ENCODE measurements around the gene CAPZB.

CAPZB gene

GRCh38 chr1:19466112-19466561, 19.2 kb downstream of the CAPZB start:
- H3K4me1 ChIP-seq (ENCODE audit: control insufficient read depth, insufficient read depth, low read length): peaks cover 48% of the 10 kb centered on the region
- DNase-seq (ENCODE audit: low read depth): no peak

GRCh38 chr1:19465650-19466049, 19.7 kb downstream of the CAPZB start:
- Histone ChIP-seq H3K36me3 (ENCODE audit: control insufficient read depth, insufficient read depth, low read length, severe bottlenecking) (peaks cover 5% of the 10 kb centered on the region), H3K4me1 (ENCODE audit: control insufficient read depth, insufficient read depth, low read length) (peaks cover 50% of the 10 kb centered on the region), H3K9me3 (ENCODE audit: control insufficient read depth, low read length) (no peaks in the 10 kb centered on the region)

More at GRCh38 chr1:19466112-19466561, 19.2 kb downstream of the CAPZB start:
- Histone ChIP-seq H3K27me3 (replicated peaks; ENCODE audit: control insufficient read depth, insufficient read depth, low read length) (no peaks in the 10 kb centered on the region), H3K36me3 (ENCODE audit: control insufficient read depth, insufficient read depth, low read length, severe bottlenecking) (peaks cover 9% of the 10 kb centered on the region), H3K9ac (ENCODE audit: low read length) (no peak overlapping the region), H3K9me3 (ENCODE audit: control insufficient read depth, low read length) (no peaks in the 10 kb centered on the region), H3K4me3 (ENCODE audit: low read length) (no peak overlapping the region)

GRCh38 chr1:19465123-19465522, 20.2 kb downstream of the CAPZB start:
- peaks cover 53% of the 10 kb centered on the region for H3K4me1 ChIP-seq (ENCODE audit: control insufficient read depth, insufficient read depth, low read length)
- H3K4me3 ChIP-seq (ENCODE audit: low read length): no peak overlapping the region
- peaks cover 3% of the 10 kb centered on the region for H3K36me3 ChIP-seq (ENCODE audit: control insufficient read depth, insufficient read depth, low read length, severe bottlenecking)
- DNase-seq (ENCODE audit: low read depth): no peak
- no peak overlapping the region for H3K9ac ChIP-seq (ENCODE audit: low read length)
- H3K27me3 ChIP-seq (replicated peaks; ENCODE audit: control insufficient read depth, insufficient read depth, low read length): no peaks in the 10 kb centered on the region
- no peaks in the 10 kb centered on the region for H3K9me3 ChIP-seq (ENCODE audit: control insufficient read depth, low read length)

More at GRCh38 chr1:19465650-19466049, 19.7 kb downstream of the CAPZB start:
- H3K9ac ChIP-seq (ENCODE audit: low read length): no peak overlapping the region
- H3K27me3 ChIP-seq (replicated peaks; ENCODE audit: control insufficient read depth, insufficient read depth, low read length): no peaks in the 10 kb centered on the region
- no peak for DNase-seq (ENCODE audit: low read depth)
- no peak overlapping the region for H3K4me3 ChIP-seq (ENCODE audit: low read length)

GRCh38 chr1:19464696-19465095, 20.6 kb downstream of the CAPZB start:
- no peak for DNase-seq (ENCODE audit: low read depth)
- Histone ChIP-seq H3K36me3 (ENCODE audit: control insufficient read depth, insufficient read depth, low read length, severe bottlenecking) (no peaks in the 10 kb centered on the region), H3K9ac (ENCODE audit: low read length) (no peak overlapping the region), H3K4me3 (ENCODE audit: low read length) (no peak overlapping the region), H3K27me3 (replicated peaks; ENCODE audit: control insufficient read depth, insufficient read depth, low read length) (no peaks in the 10 kb centered on the region), H3K4me1 (ENCODE audit: control insufficient read depth, insufficient read depth, low read length) (peaks cover 49% of the 10 kb centered on the region), H3K9me3 (ENCODE audit: control insufficient read depth, low read length) (no peaks in the 10 kb centered on the region)

GRCh38 chr1:19463504-19463803, 21.9 kb downstream of the CAPZB start:
- H3K9ac ChIP-seq (ENCODE audit: low read length): no peak overlapping the region
- H3K4me1 ChIP-seq (ENCODE audit: control insufficient read depth, insufficient read depth, low read length): peaks cover 37% of the 10 kb centered on the region
- no peaks in the 10 kb centered on the region for H3K36me3 ChIP-seq (ENCODE audit: control insufficient read depth, insufficient read depth, low read length, severe bottlenecking)
- H3K4me3 ChIP-seq (ENCODE audit: low read length): no peak overlapping the region
- H3K27me3 ChIP-seq (replicated peaks; ENCODE audit: control insufficient read depth, insufficient read depth, low read length): no peaks in the 10 kb centered on the region
- DNase-seq (ENCODE audit: low read depth): no peak
- H3K9me3 ChIP-seq (ENCODE audit: control insufficient read depth, low read length): no peaks in the 10 kb centered on the region

GRCh38 chr1:19462781-19463503, 22.4 kb downstream of the CAPZB start:
- Histone ChIP-seq H3K36me3 (ENCODE audit: control insufficient read depth, insufficient read depth, low read length, severe bottlenecking) (no peaks in the 10 kb centered on the region), H3K9ac (ENCODE audit: low read length) (no peak overlapping the region), H3K9me3 (ENCODE audit: control insufficient read depth, low read length) (no peaks in the 10 kb centered on the region), H3K27me3 (replicated peaks; ENCODE audit: control insufficient read depth, insufficient read depth, low read length) (no peaks in the 10 kb centered on the region), H3K4me1 (ENCODE audit: control insufficient read depth, insufficient read depth, low read length) (peaks cover 31% of the 10 kb centered on the region), H3K4me3 (ENCODE audit: low read length) (no peak overlapping the region)
- no peak for DNase-seq (ENCODE audit: low read depth)

- H3K4me1 ChIP-seq (ENCODE audit: control insufficient read depth, insufficient read depth, low read length): peaks cover 32% of the 10 kb centered on the region
- DNase-seq (ENCODE audit: low read depth): no peak
Measured at GRCh38 chr1:19461220-19461554, 24.2 kb downstream of the CAPZB start.

GRCh38 chr1:19460535-19461219, 24.7 kb downstream of the CAPZB start:
- H3K4me1 ChIP-seq (ENCODE audit: control insufficient read depth, insufficient read depth, low read length): peaks cover 28% of the 10 kb centered on the region

More at GRCh38 chr1:19461220-19461554, 24.2 kb downstream of the CAPZB start:
- H3K4me3 ChIP-seq (ENCODE audit: low read length): no peak overlapping the region
- no peaks in the 10 kb centered on the region for H3K27me3 ChIP-seq (replicated peaks; ENCODE audit: control insufficient read depth, insufficient read depth, low read length)
- H3K36me3 ChIP-seq (ENCODE audit: control insufficient read depth, insufficient read depth, low read length, severe bottlenecking): no peaks in the 10 kb centered on the region
- H3K9me3 ChIP-seq (ENCODE audit: control insufficient read depth, low read length): no peaks in the 10 kb centered on the region
- no peak overlapping the region for H3K9ac ChIP-seq (ENCODE audit: low read length)

GRCh38 chr1:19458815-19459417, 26.4 kb downstream of the CAPZB start:
- Histone ChIP-seq H3K27me3 (replicated peaks; ENCODE audit: control insufficient read depth, insufficient read depth, low read length) (no peaks in the 10 kb centered on the region), H3K4me1 (ENCODE audit: control insufficient read depth, insufficient read depth, low read length) (peaks cover 30% of the 10 kb centered on the region), H3K4me3 (ENCODE audit: low read length) (no peak overlapping the region), H3K9ac (ENCODE audit: low read length) (no peak overlapping the region), H3K9me3 (ENCODE audit: control insufficient read depth, low read length) (no peaks in the 10 kb centered on the region), H3K36me3 (ENCODE audit: control insufficient read depth, insufficient read depth, low read length, severe bottlenecking) (no peaks in the 10 kb centered on the region)
- DNase-seq (ENCODE audit: low read depth): no peak

More at GRCh38 chr1:19460535-19461219, 24.7 kb downstream of the CAPZB start:
- Histone ChIP-seq H3K27me3 (replicated peaks; ENCODE audit: control insufficient read depth, insufficient read depth, low read length) (no peaks in the 10 kb centered on the region), H3K36me3 (ENCODE audit: control insufficient read depth, insufficient read depth, low read length, severe bottlenecking) (no peaks in the 10 kb centered on the region), H3K9ac (ENCODE audit: low read length) (no peak overlapping the region), H3K9me3 (ENCODE audit: control insufficient read depth, low read length) (no peaks in the 10 kb centered on the region), H3K4me3 (ENCODE audit: low read length) (no peak overlapping the region)
- no peak for DNase-seq (ENCODE audit: low read depth)

- no peak overlapping the region for H3K4me3 ChIP-seq (ENCODE audit: low read length)
- H3K9ac ChIP-seq (ENCODE audit: low read length): no peak overlapping the region
- peaks cover 42% of the 10 kb centered on the region for H3K4me1 ChIP-seq (ENCODE audit: control insufficient read depth, insufficient read depth, low read length)
- H3K9me3 ChIP-seq (ENCODE audit: control insufficient read depth, low read length): no peaks in the 10 kb centered on the region
- DNase-seq (ENCODE audit: low read depth): no peak
- H3K27me3 ChIP-seq (replicated peaks; ENCODE audit: control insufficient read depth, insufficient read depth, low read length): no peaks in the 10 kb centered on the region
- no peaks in the 10 kb centered on the region for H3K36me3 ChIP-seq (ENCODE audit: control insufficient read depth, insufficient read depth, low read length, severe bottlenecking)
Measured at GRCh38 chr1:19457607-19458006, 27.7 kb downstream of the CAPZB start.

- no peak for DNase-seq (ENCODE audit: low read depth)
- Histone ChIP-seq H3K9ac (ENCODE audit: low read length) (no peak overlapping the region), H3K36me3 (ENCODE audit: control insufficient read depth, insufficient read depth, low read length, severe bottlenecking) (no peaks in the 10 kb centered on the region), H3K4me1 (ENCODE audit: control insufficient read depth, insufficient read depth, low read length) (peaks cover 48% of the 10 kb centered on the region), H3K27me3 (replicated peaks; ENCODE audit: control insufficient read depth, insufficient read depth, low read length) (no peaks in the 10 kb centered on the region), H3K4me3 (ENCODE audit: low read length) (no peak overlapping the region), H3K9me3 (ENCODE audit: control insufficient read depth, low read length) (no peaks in the 10 kb centered on the region)
Measured at GRCh38 chr1:19456968-19457441, 28.3 kb downstream of the CAPZB start.
